T-helper 1 cell treated with Interleukin-12 subunit alpha and Interleukin-12 subunit beta and Interleukin-4 antibody, amounts not matched to agents 30 μg/mL and 1 μg/mL, for 36 hours (primary cell): ENCODE data around the gene MFAP4.

Experiments used
- H3K27ac Mint-ChIP-seq: one replicate; pipeline ENCODE4 v1.8.0; 2021; ENCODE audit warnings: mild to moderate bottlenecking, mixed read lengths
- H3K27me3 Mint-ChIP-seq: one replicate; pipeline ENCODE4 v1.8.0; 2021; ENCODE audit warnings: low read depth, mixed read lengths
- H3K36me3 Mint-ChIP-seq: one replicate; pipeline ENCODE4 v1.8.0; 2021; ENCODE audit warnings: low read depth, mixed read lengths
- H3K4me1 Mint-ChIP-seq: one replicate; pipeline ENCODE4 v1.8.0; 2021; ENCODE audit warnings: low read depth, mixed read lengths
- H3K4me3 Mint-ChIP-seq: one replicate; pipeline ENCODE4 v1.8.0; 2021; ENCODE audit warnings: mild to moderate bottlenecking, moderate library complexity, mixed read lengths
- H3K9me3 Mint-ChIP-seq: one replicate; pipeline ENCODE4 v1.8.0; 2021; ENCODE audit warnings: mixed read lengths

MFAP4 gene

DNA sequence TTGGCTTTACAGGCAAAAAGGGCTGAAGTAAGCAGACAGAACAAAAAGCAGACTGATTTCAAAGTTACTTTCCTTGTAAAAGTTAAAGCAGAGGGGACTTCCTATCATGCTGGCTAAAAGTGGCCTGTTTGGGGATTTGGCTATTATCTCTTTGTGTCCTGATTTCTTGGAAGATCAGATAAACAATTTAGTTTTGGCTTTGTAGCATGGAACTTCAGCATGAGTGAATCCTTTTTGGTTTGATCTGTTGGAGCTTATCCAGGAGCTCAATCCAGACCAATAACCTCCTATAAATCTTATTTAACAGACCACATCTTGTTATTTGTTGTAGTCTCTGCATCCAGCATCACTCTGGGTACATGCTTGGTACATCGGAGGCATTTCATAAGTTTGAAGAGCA lies 15.2 kb upstream of the MFAP4 start:
- Mint-ChIP-seq H3K27me3 (peaks cover 13% of the 10 kb centered on the region), H3K27ac (no peak overlapping the region), H3K36me3 (no peaks in the 10 kb centered on the region), H3K4me1 (peaks cover 3% of the 10 kb centered on the region), H3K9me3 (no peaks in the 10 kb centered on the region), H3K4me3 (no peak overlapping the region)

DNA sequence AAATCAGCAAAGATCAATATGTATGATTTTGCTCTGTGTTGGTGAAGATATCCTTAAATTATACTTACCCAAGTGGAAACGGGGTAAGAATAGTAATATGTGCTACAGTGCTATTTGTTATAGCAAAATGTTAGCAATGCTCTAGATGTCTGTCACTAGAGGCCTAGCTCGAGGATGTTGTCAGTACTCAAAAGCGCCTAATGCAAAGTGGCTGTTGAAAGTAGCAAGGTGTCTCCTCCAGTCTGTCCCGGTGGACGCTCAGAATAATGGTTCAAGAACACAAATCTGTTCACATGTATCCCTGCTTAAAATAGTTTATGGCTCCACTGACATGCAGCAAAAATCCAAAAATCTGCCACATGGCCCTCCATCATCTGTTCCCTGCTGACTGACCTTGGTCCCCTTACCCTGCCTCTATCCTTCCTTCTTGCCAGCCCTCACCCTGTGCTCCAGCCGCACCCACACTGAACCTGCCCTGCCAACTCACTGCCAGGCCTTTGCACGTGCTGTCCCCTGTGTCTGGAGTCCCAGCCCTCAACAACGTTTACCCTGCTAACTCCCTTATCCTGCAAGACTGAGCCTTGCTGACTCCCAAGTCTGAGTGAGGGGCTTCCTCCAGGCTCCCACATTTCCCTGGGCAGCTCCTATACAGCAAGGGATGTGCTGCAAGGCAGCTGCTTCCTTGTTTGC lies 14.5 kb upstream of the MFAP4 start:
- no peak overlapping the region for H3K4me3 Mint-ChIP-seq
- H3K27me3 Mint-ChIP-seq, result peaks cover 17% of the 10 kb centered on the region
- no peaks in the 10 kb centered on the region for H3K9me3 Mint-ChIP-seq
- no peaks in the 10 kb centered on the region for H3K36me3 Mint-ChIP-seq
- H3K27ac Mint-ChIP-seq, result no peak overlapping the region
- peaks cover 3% of the 10 kb centered on the region for H3K4me1 Mint-ChIP-seq

DNA sequence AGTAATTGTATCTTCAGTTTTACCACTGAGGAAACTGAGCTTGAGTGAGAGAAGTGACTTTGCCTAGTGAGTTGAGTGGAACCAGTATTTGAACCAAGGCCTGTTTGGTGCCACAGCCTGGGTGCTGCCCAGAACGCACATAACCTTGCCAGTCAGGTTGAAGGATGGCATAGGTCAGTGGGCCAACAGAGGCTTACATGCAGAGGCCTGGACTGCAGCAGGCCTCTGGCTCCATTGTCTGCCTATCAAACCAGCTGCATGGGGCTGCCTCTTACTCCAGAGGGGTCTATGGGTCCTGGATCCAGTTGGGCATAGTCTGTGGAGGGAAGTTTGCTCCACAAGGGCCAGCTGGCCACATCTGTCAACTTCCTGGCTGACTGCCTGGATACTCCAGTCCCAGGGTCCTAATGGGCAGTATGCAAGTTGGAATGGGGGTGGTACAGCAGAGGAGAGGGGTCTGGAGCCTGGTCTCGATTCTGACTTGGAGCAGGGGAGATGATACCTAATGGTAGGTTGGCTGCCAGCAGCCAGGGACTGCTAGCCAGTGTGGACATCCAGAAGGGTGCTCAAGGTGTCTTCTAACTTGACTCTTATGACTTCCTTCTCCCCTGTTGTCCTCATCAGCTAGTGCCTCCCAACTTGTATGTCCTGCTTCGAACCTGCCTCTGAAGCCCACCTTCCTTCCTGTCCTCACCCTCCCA lies 12.9 kb upstream of the MFAP4 start:
- Mint-ChIP-seq H3K4me3 (no peak overlapping the region), H3K9me3 (no peaks in the 10 kb centered on the region)

DNA sequence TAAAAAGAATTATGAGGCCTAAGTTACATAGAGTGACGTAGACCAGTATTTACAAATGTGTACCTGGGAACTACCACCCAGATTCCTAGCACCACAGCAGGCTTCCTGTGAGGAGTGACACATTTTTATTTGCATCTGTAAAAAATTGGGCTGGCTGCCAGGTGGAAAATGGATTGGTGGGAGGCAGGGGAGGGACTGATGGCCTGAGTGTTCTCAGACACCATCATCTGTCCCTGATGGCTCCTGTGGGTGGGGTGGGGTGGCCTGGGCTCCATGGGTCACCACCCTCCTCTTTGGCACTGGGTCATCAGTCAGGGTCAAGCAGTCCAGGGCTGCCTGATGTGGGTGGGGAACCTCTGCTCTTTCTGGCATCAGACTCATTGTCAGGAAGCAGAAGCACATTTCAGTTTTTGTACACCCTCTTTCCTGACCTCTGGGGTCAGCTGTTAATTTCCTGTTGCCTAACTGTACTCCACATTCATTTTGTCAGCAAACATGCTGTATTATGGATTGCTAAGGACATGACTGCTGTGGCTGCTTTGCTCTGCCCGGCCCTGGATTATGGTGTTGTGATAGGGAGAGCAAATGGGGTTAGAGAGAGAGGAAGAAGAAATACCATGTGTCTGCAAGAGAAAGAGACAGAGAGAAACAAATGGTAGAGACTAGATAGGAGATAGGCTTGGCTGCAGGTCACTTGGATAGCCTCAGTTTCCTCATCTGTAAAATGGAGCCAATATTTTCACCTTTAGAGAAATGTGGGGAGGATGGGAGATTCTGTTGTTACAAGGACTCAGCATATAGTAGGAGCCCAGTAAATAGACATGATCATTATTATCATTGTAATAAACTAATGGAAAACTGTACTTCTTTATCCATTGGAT lies 11.6 kb upstream of the MFAP4 start:
- H3K4me1 Mint-ChIP-seq, result peaks cover 3% of the 10 kb centered on the region
- H3K27me3 Mint-ChIP-seq, result peaks cover 36% of the 10 kb centered on the region
- H3K4me3 Mint-ChIP-seq, result no peak overlapping the region
- no peaks in the 10 kb centered on the region for H3K36me3 Mint-ChIP-seq
- H3K27ac Mint-ChIP-seq, result no peak overlapping the region
- no peaks in the 10 kb centered on the region for H3K9me3 Mint-ChIP-seq

More for the DNA sequence above, 12.9 kb upstream of the MFAP4 start:
- peaks cover 3% of the 10 kb centered on the region for H3K4me1 Mint-ChIP-seq
- peaks cover 25% of the 10 kb centered on the region for H3K27me3 Mint-ChIP-seq
- H3K27ac Mint-ChIP-seq, result no peak overlapping the region
- H3K36me3 Mint-ChIP-seq, result no peaks in the 10 kb centered on the region

DNA sequence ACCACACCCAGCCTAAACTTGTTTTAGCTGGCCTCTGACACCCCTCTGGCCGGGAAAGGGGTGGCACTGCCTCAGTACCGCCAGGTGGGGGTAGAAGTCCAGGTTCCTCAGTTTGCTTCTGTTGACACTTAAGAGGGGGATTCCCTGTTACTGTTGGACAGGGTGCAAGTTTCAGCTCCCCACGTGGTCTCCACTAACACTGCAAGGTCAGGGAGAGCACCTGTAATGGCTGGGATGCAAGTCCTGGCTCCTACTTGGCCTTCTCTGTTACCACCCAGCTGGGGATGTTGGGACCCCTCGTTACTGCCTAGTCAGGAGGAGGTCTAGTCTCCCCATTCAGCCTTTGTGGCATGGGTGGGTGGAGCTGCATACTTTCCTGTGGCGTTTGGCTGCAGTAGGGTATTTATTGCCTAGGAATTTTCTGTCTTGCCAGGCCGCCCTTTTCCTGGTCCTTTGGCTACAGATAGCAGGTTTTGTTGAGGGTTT lies 10.6 kb upstream of the MFAP4 start:
- peaks cover 3% of the 10 kb centered on the region for H3K4me1 Mint-ChIP-seq
- H3K9me3 Mint-ChIP-seq, result no peaks in the 10 kb centered on the region
- no peak overlapping the region for H3K27ac Mint-ChIP-seq
- H3K27me3 Mint-ChIP-seq, result peaks cover 43% of the 10 kb centered on the region
- no peaks in the 10 kb centered on the region for H3K36me3 Mint-ChIP-seq
- no peak overlapping the region for H3K4me3 Mint-ChIP-seq

DNA sequence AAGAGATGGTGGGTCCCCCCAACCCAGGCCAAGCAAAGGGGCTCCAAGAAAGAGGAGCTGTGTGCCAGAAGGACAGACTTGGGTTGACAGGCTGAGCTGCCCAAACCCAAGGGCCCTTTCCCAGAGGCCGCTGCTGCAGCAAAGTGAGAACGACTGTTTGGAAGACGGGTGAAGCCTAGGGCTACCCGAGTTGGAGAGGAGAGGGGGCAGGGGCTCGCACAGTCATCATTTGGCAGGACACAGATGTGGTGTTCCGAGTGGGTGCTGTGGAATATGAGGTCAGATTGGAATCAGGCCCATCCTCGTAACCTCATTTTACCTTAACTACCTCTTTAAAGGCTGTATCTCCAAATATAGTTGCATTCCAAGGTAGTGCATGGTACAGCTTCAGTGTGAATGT lies 5.3 kb upstream of the MFAP4 start:
- no peak overlapping the region for H3K27ac Mint-ChIP-seq
- no peaks in the 10 kb centered on the region for H3K9me3 Mint-ChIP-seq
- H3K4me1 Mint-ChIP-seq, result no peaks in the 10 kb centered on the region
- H3K36me3 Mint-ChIP-seq, result no peaks in the 10 kb centered on the region
- no peak overlapping the region for H3K4me3 Mint-ChIP-seq
- H3K27me3 Mint-ChIP-seq, result peaks cover 69% of the 10 kb centered on the region

DNA sequence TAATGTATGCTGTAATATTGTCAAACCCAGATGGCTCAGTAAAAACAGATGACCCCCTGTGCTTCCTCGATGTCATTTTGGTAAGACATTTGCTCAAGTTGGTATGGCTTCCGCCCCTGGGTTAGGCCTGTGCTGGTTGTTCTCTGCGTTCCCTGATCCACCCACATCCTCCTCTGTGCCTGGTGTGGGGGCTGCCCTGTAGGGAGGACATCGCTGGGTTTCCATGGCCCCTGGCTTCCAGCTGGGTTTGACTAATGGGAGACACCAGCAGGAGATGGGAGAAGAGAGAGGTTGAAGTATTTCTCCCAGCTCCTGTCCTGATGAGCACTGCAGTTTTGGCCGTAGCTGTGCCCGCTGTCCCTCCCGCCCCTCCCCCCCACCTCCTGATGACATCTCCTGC lies 4.4 kb upstream of the MFAP4 start:
- Mint-ChIP-seq H3K4me1 (no peaks in the 10 kb centered on the region), H3K4me3 (no peak overlapping the region), H3K9me3 (no peaks in the 10 kb centered on the region), H3K27ac (no peak overlapping the region), H3K27me3 (peaks cover 65% of the 10 kb centered on the region), H3K36me3 (no peaks in the 10 kb centered on the region)

DNA sequence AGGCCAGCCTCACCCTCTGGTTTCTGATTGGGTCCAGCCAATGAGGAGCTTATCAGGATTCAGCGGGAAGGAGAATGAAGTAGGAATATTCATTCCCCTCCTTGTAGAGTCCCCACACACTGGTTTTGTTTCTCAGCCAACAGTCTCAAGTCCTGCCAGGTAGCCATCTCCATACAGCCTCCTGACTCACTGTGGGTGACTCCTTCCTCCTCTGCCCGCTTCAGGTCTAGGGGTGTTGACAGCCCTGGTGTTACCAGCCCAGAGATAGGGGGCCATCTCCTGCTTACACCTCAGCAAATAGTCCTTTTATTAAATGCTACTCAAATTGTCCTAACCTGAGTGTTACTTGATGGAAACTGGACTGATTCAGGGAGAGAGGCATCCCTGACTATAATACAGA lies 4.0 kb upstream of the MFAP4 start:
- no peak overlapping the region for H3K27ac Mint-ChIP-seq

DNA sequence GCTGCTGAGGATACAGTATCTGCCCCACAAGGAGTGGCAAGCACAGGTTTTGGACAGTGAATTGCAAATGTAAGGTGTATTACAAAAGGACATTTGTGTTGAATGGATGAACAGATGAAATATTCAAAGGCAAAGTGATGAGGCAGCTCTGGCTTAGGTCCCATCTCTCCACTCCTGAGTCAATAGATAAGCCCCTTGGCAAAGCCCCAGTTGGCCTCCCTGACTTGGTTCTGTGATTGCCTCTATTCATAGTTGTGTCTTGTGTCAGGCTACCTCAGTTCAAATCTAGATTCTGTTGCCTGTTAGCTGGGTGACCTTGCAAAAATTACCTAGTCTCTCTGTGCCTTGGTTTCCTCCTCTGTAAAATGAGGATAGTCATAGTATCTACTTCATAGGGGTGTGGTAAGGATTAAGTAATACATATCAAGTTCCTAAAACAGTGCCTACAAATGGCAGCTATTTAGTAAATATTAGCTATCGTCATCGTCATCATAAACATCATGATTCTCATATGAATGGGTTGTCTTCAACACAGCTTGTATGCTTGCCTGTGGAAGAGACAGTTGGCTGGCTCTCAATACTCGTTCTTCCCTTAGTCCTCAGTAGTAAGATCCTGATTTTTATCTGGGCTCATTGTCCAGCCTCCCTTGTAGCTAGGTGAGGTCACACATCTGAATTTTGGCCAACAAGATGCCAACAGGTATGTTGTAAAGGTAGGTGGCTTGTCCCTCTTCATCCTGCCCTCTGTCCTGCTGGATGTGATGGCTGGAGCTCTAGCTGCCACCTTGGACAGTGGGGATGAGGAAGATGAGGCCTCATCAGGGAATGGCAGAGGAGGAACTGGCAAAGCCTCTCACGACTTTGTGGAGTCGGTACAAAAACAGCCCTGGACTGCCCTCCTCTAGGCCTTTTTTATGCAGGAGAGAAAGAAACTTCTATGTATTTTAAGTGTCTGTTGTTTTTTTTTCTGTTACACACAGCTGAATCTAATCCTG lies 2.1 kb upstream of the MFAP4 start:
- H3K36me3 Mint-ChIP-seq, result peaks cover 5% of the 10 kb centered on the region
- H3K9me3 Mint-ChIP-seq, result no peaks in the 10 kb centered on the region
- no peak overlapping the region for H3K4me3 Mint-ChIP-seq
- H3K4me1 Mint-ChIP-seq, result peaks cover 1% of the 10 kb centered on the region
- H3K27ac Mint-ChIP-seq, result no peak overlapping the region
- H3K27me3 Mint-ChIP-seq, result peaks cover 51% of the 10 kb centered on the region

More for the DNA sequence above, 4.0 kb upstream of the MFAP4 start:
- H3K27me3 Mint-ChIP-seq, result peaks cover 63% of the 10 kb centered on the region
- H3K36me3 Mint-ChIP-seq, result no peaks in the 10 kb centered on the region
- no peaks in the 10 kb centered on the region for H3K4me1 Mint-ChIP-seq
- H3K4me3 Mint-ChIP-seq, result no peak overlapping the region
- no peaks in the 10 kb centered on the region for H3K9me3 Mint-ChIP-seq

DNA sequence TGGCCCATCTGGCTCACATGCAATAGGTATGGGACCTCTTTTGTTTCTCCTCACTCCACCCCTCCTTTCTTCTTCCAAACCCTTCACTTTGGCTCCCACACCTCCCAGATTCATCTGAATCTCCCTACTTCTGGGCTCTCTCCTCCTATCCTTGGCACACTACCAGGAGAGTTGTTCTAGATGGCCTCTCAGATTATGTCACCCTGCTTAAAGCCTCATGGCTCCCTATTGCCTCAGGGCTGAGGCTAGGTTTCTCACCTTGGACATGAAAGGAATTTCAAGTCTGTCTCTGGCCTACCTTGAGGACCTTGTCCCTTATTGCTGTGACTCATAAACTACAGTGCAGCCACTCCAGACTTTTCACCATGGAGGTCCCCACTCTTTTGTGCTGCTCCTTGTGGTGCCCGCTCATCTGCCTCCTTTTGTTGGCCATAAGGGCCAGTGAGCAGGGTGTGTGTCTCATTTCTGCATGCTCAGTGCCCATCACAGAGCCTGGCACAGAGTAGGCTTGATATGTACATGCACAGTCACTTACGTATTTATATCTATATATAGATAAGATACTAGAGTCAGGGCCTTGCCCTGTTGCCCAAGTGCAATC lies 1.0 kb upstream of the MFAP4 start:
- H3K27ac Mint-ChIP-seq, result no peak overlapping the region
- peaks cover 2% of the 10 kb centered on the region for H3K4me1 Mint-ChIP-seq
- H3K9me3 Mint-ChIP-seq, result no peaks in the 10 kb centered on the region
- H3K4me3 Mint-ChIP-seq, result no peak overlapping the region
- peaks cover 10% of the 10 kb centered on the region for H3K36me3 Mint-ChIP-seq
- peaks cover 41% of the 10 kb centered on the region for H3K27me3 Mint-ChIP-seq

DNA sequence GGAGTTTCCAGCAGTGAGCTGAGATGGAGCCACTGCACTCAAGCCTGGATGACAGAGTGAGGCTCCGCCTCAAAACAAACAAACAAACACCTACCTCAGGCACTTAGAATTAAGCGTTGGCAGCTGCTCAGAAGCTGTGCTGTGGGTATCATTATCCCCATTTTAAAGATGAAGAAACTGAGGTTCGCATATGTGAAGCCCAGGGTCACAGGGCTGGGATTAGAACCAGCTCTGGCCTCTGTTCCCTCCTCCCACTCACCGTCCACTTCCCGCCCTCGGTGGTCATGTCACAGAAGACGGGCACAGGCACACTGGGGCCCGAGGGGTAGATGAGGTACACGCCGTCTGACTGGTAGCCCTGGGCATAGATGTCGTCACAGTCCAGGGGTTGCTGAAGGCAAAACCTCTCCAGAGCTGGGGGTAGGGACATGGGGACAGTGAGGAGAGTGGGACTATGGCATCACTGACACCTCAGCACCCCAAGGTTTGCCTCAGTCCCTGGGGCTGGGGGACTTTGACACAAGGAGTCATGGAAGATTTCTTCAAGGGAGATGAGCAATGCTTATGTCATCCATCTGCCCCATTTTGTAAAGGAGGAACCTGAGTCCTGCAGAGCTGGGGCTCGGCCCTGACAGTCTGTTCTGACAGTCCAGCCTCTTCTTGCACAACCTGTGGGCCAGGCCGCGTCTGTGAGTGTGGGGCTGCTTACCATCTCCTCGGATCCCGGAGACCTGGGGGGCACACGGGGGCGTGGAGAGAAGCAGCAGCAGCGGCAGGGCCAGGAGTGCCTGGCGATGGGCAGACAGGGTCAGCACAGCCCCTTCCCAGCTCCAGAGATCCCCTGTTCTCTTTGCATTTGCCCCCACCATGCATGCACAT lies 700 bp downstream of the MFAP4 start:
- no peak overlapping the region for H3K27ac Mint-ChIP-seq
- H3K36me3 Mint-ChIP-seq, result peaks cover 15% of the 10 kb centered on the region
- H3K4me1 Mint-ChIP-seq, result peaks cover 2% of the 10 kb centered on the region
- peaks cover 33% of the 10 kb centered on the region for H3K27me3 Mint-ChIP-seq
- no peaks in the 10 kb centered on the region for H3K9me3 Mint-ChIP-seq
- H3K4me3 Mint-ChIP-seq, result no peak overlapping the region

DNA sequence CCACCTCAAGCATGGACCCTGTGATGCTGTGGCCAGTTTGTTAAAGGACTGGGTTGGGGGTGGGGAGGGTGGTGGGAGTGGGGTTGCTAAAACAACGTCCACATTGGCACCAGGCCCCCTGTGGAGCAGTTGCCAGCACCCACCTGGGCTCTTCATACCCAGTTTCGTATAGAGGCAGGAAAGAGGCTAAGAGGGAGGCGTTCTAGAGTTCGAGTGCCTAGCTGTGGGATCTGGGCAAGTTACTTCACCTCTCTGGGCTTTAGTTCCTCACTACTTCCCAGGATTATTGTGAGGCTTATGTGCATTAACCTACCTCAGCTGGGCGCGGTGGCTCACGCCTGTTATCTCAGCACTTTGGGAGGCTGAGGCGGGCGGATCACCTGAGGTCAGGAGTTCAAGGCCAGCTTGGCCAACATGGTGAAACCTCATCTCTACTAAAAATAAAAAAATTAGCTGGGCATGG lies 1.4 kb downstream of the MFAP4 start:
- no peak overlapping the region for H3K4me3 Mint-ChIP-seq
- H3K4me1 Mint-ChIP-seq, result peaks cover 2% of the 10 kb centered on the region
- no peaks in the 10 kb centered on the region for H3K9me3 Mint-ChIP-seq
- H3K27ac Mint-ChIP-seq, result no peak overlapping the region
- H3K36me3 Mint-ChIP-seq, result peaks cover 21% of the 10 kb centered on the region
- peaks cover 27% of the 10 kb centered on the region for H3K27me3 Mint-ChIP-seq
